ENCODE data around the gene CD96.
"Not testable (repeated sequence)": the region's sequence is repeated elsewhere in the genome, so short reads cannot be mapped to it uniquely, and the experiment has no call there.

Gene CD96

DNA sequence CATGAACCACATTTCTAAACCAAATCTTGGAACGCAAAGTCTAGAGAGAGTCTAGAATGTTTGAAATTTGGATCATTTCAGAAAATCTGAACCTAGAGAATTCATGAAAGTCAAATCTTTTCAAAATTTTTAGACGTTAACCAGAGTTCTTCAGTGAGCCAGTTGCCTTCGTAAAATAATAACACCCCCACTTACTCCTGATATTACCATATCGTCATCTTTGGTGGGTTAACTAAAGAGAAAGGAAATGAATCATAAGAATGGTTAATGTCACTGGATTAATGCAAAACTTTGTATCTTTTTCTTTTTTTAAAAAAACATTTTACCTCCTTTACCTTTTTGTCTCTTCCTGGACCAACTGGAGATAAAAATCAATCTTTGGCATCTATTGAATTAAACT lies 54.3 kb downstream of the CD96 start:
- DNase-seq: no peak

DNA sequence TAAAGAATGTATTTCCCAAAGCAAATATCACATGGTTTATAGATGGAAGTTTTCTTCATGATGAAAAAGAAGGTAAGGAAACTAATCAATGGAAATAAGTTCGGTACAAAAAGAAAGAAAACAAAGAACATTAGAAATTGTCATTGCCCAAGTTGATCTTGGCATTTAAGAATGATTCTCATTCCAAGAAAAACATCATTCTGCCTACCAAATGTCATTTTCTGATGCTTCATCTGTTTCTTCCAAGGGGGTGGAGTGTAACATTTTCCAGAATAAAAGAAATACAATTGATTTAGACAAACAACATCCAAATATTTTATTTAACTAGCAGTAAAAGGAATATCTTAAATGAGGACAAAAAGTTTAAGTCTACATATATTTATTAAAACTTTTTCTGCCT lies 56.1 kb downstream of the CD96 start:
- no peak for DNase-seq

GRCh38 chr3:111598552-111598951 lies 56.6 kb downstream of the CD96 start:
- no peak for DNase-seq

DNA sequence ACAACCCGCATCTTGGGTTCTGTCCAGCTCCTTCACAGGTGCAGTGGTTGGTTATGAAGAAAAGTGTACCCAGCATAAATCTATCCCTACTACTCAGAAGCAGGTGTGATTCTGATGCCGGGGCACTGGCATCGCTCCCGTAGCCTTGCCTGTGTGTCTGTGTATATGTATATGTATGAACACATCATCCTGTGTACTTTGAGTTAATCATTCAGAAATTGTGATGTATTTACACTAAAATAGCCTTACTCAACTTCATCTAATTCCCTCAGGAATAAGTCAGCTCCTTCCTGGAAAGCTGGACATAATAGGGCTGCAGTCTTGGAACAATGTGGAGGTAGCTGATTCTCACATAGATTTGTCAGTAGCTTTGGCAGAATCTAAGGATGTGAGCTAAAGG lies 59.8 kb downstream of the CD96 start:
- DNase-seq: no peak

DNA sequence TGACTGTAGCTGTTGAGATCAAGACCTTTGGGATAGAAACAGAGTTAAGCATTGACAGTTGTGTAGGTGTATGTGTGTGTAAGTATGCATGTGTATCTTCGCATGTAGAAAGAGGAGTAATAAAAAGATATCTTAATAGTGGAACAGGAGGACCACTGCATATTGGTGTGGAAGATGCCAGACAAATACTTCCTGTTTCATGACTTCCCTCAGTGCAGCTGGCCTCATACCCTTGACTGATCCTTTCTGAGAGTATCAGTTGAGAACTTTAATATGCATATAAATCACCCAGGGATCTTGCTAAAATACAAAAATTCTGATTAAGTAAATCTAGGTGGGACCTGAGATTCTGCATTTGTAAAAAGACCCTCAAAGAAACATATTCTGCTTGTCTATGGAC lies 61.7 kb downstream of the CD96 start:
- no peak for DNase-seq

- no peak for DNase-seq
Observed at GRCh38 chr3:111604119-111604518, 62.1 kb downstream of the CD96 start.

GRCh38 chr3:111605018-111605417 lies 63.0 kb downstream of the CD96 start:
- DNase-seq: no peak

- DNase-seq: no peak
Observed at GRCh38 chr3:111605493-111605892, 63.5 kb downstream of the CD96 start.

GRCh38 chr3:111607240-111607920 lies 65.4 kb downstream of the CD96 start:
- DNase-seq: no peak

DNA sequence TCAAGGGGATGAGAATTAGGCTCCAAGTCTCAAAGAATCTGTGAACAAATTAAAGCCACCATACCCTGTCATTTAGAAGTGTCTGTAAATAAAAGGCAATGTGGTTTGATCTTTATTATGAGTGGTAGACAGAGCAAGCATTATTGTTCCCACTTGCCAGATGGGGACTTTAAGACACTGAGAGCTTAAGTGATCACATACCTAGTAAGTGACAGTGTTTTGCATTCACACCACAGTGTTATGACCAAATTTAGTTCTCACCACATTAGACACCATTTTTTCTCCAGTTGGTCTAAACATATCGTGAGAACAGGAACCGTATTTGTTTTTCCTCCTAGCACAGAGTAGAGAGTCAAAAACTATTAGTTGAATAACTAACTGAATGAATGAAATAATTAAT lies 66.4 kb downstream of the CD96 start:
- no peak for DNase-seq

- DNase-seq: no peak
Observed at GRCh38 chr3:111609700-111610099, 67.7 kb downstream of the CD96 start.

DNA sequence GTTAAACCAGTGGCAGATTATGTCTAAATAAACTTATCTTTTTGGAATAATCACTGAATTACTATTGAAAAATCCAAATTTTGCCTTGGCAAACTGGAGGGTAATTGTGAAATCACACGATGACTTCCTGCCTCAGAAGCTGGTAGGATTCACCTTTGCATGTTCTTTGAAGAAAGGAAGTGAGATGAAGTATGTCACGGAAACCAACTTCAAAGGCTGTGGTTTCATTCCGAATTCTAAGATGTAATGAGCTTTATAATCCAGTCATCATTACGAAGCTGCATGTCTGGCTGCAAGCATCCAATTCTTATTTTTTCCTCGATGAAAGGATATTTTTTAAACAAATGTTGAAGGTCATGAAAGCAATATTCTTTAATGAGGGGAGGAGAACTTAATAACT lies 68.2 kb downstream of the CD96 start:
- no peak for DNase-seq

- DNase-seq: no peak
Observed at GRCh38 chr3:111610612-111611054, 68.6 kb downstream of the CD96 start.

DNA sequence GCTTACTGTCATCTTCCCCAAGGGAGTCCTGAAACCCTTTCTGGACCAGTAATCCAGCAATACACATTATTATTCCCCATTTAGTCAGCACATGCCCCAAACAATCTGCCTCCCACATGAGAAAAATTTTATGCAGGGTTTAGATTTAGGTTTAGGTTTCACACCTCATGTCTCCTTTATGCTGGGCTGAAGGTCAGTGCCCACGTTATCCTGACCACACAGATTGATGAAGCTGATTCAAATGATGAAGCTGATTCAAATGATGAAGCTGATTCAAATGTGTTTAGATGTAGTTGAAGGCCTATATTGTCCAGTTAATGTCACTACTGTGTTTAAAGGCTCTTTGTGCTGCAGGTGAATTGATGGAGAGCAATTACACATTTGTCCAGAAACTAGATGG lies 71.3 kb downstream of the CD96 start:
- no peak for DNase-seq

GRCh38 chr3:111615880-111616279 lies 73.9 kb downstream of the CD96 start:
- DNase-seq: no peak

DNA sequence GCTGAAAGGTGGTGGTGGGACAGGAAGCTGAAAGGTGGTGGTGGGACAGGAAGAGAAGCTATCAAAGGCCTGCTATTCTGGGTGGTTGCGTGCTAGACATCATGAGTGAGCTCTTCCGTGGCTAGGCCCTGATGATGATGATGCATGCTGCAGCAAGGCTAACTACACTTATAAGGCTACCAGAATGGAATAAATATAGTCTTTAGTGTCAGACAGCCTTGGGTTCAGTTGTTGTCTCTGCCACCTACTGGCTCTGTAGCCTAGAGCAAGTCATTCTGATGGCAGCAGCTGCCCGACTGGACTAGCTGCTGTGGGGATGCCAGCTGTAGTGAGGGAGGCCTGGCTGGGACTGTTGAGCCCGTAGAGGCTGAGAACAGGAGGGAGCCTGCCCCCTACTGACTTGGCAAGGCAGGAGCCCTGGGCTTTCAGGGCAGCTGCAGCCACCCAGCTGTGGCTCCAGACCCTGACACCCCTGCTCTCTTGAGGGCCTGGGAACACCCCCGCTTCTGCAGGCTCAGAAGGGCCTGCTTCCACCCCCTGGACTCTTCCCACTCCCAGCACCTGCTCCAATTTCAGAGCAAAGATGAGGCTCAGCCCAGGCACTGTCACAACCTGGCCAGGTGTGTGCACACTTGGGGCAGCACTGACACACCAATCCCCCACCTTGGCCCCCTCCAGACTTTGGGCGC lies 74.6 kb downstream of the CD96 start:
- peak; percentile 35 for DNase-seq

DNA sequence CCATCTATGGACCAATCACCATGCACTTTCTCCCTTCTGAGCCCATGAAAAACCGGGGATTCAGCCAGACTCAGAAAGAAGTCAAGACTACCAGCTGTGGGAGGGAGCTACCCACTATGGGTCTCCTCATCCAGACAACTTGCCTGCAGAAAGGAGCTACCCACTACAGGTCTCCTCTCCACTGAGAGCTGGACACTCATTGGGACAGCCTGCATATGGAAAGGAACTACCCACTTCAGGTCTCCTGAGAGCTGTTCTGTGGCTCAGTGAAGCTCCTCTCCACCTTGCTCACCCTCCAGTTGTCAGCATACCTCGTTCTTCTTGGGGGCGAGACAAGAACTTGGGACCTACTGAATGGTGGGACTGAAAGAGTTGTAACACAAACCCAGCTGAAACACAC lies 75.4 kb downstream of the CD96 start:
- no peak for DNase-seq

- DNase-seq: no peak
Observed at GRCh38 chr3:111617912-111618601, 76.1 kb downstream of the CD96 start.

GRCh38 chr3:111618945-111619344 lies 76.9 kb downstream of the CD96 start:
- DNase-seq: no peak

GRCh38 chr3:111619833-111620232 lies 77.8 kb downstream of the CD96 start:
- DNase-seq: no peak

- DNase-seq: no peak
Observed at GRCh38 chr3:111621535-111621934, 79.5 kb downstream of the CD96 start.

GRCh38 chr3:111627092-111627491 lies 85.1 kb downstream of the CD96 start:
- no peak for DNase-seq

GRCh38 chr3:111629018-111629417 lies 87.0 kb downstream of the CD96 start:
- not testable (repeated sequence) for DNase-seq

DNA sequence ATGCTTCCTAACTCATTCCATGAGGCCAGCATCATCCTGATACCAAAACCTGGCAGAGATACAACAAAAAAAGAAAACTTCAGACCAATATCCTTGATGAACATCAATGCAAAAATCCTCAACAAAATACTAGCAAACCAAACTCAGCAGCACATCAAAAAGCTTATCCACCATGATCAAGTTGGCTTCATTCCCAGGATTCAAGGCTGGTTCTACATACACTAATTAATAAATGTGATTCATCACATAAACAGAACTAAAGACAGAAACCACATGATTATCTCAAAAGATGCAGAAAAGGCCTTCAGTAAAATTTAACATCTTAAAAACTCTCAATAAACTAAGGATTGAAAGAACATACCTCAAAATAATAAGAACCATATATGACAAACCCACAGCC lies 88.6 kb downstream of the CD96 start:
- DNase-seq: not testable (repeated sequence)

Measured in activated CD4-positive, alpha-beta T cell treated with anti-CD3 and anti-CD28 coated beads for 1 hour (primary cell).